Dermis blood vessel endothelial cell (primary cell): ENCODE data around the gene CACNA1A. TPM values are rescaled to one million over a fixed set of nuclear protein-coding genes. Genes with fewer than 3 reads are reported as not detected.
"Not testable (repeated sequence)": the region's sequence is repeated elsewhere in the genome, so short reads cannot be mapped to it uniquely, and the experiment has no call there.

Experiments used
- DNase-seq: peaks from one replicate; pipeline ENCODE4 v3.0.0; 2010
- total RNA-seq: library from RNA; depleted of rRNA; stranded (reverse); fragments of >200 nt; gene quantifications from 2 replicates; pipeline ENCODE4 v1.2.3, GENCODE V29; 2014

Gene CACNA1A
- total RNA-seq: 0.14 and 0.17 TPM in 2 replicates

DNA sequence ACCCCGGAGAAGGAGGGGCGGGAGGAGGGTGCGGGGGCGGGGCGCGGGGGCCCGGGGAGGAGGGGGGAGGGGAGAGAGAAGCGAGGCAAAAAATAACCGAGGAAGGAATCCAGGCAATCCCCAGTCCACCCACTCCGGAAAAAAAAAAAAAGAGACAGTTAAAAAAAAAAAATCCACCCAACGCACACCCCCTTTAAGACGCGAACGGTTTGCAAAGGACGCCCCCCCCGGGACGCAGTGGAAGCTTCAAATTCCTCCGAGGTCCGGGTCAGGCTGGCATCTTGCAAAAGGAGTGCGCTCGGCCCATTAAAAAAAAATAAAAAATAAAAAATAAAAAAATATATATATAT lies at the start of gene CACNA1A:
CACNA1A (minus strand) TSS at position 9 of the 350 bp plus-strand sequence. CDS start 255 bp downstream, outside the sequence.
- no peak for DNase-seq

DNA sequence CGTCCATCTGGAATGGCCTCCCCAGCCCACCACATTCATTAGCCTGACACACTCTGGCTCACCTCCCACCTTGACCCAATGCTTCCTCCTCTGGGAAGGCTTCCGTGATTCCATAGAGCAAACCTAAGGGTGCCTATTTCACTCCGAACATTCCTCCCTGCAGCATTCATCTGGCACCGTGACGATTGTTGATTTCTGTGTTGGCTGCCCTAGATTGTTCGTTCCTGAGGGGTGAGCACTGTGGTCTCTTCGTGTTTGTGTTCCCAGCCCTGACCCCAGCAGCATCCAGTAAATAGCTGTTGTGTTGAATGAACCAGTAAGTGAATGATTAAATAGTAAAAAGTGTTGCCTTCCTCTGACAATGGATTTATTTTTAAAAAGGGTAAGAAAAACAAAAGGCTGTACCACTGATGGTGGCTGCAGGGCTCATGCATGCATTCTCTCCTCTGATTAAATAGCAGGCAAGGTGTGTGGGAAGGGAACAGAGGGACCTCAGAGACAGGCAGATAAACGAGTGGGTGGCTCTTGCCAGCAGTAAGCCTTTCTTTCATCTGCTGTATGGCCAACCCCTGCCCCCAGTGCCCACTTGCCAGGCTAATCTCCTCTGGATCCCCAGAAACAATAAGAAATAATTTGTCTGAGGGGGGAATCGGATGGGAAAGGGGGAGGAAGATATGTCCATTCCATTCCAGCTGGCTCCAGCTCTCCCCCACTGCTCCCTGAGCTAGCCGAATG lies 48.4 kb upstream of the CACNA1A start:
- DNase-seq: no peak

DNA sequence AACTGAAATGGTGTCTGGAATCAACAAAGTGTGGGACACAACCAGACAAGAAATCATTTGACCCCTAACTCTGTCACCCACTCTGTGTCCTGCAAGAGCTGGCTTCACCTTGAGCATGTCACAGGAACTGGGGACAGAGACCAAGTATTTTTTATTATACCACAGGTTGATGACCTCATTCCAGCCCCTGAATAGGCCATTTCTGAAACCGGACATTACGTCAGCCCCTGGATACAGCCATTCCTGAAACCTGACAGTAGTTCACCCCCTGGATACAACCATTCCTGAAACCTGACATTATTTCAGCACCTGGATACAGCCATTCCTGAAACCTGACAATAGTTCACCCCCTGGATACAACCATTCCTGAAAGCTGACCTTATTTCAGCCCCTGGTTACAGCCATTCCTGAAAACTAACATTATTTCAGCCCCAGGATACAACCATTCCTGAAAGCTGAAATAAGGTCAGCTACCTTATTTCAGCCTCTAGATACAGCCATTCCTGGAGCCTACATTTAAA lies 47.7 kb upstream of the CACNA1A start:
- no peak for DNase-seq

DNA sequence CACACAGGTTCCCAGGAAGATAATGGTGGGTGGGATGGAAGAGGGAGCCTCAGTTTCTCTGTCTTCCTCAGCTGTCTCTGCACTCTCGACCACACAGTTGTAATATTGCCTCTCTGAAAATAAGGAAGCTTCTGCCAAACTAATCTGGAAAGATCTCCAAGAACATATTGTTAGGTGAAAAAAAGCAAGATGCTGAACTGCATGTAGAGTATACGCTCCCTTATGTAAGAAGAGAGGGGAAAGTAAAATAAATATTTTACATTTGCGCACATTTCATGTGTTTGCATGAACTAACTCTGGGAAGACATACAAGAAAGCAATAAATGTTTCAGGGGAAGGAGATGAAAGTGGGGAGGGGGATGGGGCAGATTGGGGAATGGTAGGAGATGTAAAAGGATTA lies 41.9 kb upstream of the CACNA1A start:
- DNase-seq: no peak

DNA sequence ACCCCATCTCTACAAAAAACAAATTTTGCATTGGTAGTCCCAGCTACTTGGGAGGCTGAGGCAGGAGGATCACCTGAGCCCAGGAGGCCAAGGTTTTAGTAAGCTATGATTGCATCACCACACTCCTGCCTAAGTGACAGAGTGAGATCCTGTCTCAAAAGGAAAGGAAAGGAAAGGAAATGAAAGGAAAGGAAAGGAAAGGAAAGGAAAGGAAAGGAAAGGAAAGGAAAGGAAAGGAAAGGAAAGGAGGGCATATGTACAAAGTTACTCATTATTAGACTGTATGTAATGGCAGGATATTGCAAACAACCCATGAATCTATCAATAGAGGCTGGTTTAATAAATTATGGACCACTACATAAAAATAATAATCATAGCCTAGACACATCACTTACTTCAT lies 40.8 kb upstream of the CACNA1A start:
- no peak for DNase-seq

DNA sequence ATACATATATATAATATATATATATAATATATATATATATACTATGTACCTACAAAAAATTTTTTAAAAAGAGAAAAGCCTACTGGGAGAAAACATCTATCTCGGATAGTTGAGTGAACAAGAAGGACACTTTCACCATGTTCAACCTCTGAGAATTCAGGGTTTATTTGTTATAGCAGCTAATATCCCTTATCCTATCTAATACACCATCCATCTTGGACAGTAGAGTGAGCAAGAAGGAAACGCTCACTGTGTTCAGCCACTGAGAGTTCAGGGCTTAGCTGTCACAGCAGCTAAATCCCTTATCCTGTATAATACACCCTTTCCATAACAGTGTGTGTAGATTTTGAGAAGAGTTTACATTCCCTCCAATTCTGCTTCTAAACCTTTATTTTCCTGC lies 38.1 kb upstream of the CACNA1A start:
- DNase-seq: no peak

DNA sequence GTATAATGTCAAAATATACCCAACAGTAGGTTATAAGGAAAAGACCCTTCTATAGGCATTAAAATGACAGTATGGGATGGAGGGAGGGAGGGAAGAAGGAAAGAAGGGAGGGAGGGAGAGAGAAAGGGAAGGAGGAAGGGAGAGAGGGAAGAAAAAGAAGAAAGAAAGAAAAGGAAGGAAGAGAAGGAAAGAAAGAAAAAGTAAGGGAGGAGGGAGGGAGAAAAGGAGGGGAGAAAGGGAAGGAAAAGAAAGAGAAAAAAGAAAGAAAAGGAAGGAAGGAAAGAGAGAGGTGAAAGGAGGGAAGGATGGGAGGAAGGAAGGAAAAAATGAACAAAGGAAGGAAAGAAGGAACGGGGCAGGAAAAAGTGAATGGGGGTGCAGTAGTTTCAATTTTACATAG lies 35.3 kb upstream of the CACNA1A start:
- no peak for DNase-seq

DNA sequence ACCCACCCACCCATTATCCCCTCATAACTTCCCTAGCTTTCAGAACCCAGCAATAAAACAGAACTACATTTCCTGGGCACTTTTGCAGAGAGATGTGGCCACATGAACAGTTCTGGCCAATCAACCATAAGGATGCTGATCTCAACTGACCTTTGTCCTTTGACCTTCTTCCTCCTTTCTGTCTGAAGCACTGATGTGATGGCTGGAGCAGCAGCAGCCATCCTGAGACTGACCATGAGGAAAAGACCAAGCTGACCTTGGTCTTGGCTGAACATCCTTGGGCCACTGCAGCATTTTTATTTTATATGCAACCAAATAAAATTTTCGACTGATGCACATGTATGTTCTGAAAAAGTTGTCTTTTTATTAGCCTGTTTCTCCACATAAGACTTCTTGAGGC lies 33.1 kb upstream of the CACNA1A start:
- DNase-seq: no peak

DNA sequence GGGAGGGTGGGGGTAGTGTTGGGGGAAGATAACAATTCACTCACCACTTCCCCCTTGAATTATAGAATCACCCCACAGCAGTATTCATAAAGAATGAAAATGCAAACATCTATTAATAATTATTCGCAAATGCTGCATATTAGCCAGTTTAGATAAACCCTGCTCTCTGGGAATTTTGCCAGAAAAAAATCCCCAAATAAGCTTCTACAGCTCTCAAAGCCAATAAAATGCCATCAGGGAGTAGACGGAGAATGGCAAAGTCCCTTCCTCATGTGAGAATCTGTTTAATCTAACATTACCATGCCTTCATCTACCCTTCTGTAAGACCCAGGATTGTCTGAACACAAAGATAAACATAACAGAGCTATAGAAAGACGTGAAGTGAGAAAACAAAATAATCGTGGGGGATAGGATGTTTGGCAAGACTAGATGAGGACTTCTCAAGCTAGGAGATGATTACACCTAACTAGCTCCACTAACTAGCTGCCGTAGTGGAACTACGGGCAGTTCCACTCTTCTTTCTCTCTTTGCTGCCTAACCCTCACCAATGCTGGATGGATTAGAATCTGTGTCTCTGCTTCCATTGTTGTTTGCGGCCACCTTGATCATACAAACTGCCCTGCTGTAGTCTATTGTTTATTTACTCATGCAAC lies 32.4 kb upstream of the CACNA1A start:
- no peak for DNase-seq

DNA sequence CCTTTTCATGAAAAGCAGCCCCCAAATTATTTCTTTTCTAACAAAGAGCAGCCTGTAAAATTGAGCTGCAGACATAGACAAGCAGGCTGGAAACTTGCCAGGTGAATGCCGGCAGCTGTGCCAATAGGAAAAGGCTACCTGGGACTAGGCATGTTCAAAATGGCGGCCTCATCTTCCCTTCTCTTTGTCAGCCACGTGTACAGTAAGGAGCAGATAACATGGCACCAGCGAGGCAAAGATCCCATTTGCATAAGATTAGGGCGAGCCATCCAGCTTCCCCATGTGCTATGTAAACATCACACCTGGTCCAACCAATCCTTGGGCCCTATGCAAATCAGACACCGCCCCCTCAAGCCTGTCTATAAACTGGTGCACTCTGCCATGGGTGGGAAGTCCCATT lies 31.2 kb upstream of the CACNA1A start:
- no peak for DNase-seq

DNA sequence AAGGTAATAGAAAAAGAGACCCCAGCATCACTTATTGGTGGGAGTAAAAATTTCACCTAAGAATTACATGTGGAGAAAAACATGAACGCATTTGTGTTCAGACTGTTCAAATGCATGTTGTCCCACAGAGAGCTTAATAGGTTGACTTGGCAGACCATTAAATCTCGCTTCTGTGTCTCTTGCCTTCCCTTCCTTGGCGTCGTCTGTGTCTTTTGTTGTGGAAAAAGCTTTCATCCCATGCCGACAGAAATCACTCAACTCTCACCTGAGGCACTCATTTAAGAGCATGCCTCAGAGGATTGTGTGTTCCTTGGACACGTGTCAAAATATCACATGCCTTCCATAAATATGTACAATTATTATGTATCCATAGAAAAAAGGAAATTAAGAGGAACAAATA lies 24.4 kb upstream of the CACNA1A start:
- DNase-seq: no peak

DNA sequence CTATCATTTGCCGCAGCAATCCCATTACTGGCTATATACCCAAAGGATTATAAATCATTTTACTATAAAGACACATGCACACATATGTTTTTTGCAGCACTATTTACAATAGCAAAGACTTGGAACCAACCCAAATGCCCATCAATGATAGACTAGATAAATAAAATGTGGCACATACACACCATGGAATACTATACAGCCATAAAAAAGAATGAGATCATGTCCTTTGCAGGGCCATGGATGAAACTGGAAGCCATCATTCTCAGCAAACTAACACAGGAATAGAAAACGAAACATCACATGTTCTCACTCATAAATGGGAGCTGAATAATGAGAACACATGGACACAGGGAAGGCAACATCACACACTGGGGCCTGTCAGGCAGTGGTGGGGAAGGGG lies 23.4 kb upstream of the CACNA1A start:
- not testable (repeated sequence) for DNase-seq

DNA sequence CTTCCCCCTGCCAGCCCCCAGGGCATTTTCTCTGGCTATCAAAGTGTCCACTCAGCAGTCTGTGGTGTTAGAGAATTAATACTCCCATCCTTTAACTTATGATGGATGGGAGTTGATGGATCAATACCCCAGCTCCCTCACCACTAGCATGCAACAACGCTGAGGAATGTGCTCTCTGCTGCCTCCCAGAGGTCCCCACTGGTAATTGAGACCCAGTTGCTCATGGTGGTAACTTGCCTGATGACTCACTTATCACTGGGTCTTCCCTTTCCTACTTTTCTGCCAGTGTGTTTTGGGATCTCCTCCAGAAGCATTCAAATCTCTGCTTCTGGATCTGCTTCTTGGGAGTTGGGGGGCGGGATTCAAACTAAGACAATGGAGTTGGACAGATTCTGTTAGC lies 20.3 kb upstream of the CACNA1A start:
- DNase-seq: peak; percentile 27

DNA sequence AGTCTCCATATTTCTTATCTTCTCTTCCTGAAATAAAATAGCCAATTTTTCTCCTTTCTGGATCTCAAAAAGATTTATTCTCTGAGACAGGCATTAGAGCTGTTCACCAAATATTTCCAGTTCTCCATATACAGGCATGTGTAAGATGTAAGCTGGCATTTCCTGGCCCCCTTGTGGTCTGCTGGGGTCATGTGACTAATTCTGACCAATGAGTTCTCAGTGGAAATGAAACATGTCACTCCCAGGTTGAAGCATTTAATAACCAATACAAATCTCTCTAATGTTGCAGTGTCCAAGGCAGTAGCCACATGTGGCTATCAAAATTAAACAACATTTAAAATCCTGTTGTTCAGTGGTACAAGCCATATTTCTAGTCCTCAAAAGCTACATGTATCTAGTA lies 14.8 kb upstream of the CACNA1A start:
- no peak for DNase-seq

DNA sequence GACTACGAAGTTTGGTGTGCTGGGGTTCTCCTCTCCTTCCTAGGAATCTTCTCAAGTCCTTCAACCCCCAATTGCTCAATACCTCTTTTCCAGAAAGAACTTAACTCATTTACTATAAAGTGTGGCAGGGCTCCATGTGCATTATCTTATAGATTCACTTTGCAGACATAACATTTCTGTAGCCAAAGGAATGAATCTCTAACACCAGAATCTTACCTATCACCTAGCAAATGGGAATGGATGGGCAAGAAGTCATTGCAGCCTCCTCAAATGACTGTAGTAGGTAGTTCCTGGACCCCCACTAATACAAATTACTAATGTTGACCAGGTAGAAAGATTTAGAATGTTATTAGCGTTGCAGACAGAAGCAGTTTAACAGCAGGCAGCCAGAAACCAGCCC lies 5.7 kb upstream of the CACNA1A start:
- no peak for DNase-seq

DNA sequence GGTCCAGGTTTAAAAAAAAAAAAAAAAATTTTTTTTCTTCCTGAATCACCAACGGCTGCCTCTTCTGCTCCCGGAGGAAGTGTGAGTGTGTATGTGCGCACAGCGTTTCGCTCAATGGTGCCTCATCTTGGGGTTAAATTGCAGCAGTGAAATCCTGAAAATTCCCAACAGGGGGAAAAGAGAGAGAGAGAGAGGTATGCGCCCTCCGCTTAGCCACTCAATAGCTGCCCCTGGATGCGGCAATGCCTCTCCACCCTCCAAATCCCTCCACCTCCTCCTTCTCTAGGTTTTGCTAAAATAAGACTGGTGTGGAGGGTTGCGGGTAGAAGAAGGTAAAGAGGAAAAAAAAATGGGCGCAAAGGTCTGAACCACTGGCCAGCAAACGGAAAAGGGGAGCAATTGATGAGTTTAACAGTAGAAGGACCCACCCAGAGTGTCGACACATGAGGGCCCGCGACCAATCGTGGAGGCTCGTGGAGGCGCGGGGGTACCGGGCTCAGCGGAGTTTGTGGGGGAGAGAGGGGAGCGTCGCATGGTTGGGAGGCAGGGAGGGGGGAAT lies 853 bp upstream of the CACNA1A start:
- no peak for DNase-seq

DNA sequence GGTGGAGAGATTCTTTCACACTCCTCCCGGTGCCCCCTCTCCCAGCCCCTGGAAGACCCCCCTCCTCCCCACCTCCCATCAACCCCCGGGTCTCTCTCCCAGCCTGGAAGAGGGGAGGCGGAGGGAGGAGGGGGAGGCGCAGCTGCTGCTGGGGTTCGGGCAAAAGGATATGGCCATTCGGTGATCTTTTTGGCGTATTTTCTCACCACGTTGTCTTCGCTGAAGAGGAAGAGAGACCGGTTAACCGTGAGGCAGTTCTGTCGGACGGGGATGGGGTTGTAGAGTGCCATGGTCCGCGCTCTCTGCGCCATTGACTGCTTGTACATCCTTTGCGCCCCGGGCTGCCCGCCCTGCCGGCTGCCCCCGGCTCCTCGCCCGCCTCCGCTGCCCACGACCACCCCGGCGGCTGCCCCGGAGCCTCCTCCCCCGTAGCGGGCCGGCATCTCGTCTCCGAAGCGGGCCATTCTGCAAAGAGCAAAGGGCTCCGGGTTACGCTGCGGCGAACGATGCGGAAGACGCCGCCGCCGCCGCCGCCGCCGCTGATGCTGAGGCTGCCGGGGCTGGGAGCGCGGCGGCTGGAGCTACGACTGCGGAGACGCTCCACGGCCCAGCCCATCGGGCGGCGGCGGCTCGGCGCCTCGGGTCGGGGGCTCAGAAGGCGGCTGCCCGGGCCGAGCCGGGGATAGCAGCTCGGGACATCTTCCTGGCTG lies 363 bp downstream of the CACNA1A start:
- peak; percentile 3 for DNase-seq

DNA sequence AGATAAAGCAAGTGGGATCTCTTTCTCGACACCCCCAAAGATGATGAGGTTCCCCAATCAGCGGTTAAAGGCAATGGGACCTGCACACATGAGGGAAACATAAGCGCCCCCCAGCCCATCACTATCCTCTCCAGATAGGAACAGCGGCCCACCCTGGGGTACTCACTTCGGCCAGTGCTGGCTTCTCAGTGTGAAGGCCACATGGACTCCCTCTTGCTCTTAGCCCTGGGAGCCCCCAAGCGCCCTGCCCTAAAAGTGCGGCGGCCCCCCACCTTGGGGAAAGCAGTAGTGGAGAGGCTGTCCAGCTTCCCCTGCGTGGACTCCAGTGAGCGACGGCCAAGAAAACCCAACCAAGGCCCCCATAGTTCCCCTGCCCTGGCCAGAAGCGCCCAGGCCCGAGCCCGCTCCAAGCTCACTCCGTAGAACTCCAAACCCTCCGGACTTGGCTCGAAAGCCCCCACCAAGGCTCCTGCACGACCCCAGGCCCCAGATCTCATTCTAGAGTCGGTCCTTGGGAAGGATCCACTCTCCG lies 1.0 kb downstream of the CACNA1A start:
- no peak for DNase-seq

DNA sequence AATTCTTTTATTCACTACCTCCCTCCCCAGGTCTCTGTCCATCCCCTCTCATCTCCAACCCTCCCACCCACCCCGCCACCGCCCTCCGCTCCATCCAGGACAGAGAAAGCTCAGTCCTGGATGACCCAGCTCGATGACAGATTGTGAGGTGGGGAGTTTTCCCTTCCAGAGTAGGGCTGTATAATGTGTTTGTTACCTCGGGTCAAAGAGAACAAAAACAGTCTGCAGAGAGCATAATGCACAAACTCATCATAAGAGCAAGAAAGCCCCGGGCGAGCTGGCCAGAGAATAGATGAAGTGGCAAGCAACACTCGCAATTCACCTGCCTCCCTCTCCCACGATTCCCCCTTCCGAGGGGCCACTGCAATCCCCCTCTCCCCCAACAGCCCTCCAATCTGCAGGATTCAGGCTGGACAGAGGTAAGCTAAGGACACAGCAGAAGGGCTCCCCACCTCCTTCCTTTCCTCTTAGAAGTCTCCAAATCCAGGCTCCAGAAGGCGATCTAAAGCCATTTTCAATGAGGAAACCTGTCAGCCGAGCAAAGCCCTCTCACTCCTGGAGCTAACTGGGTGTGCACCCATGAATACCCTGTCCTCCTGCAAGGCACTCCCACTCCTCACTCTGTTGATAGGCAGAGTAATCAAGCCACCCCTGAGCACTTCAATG lies 2.6 kb downstream of the CACNA1A start:
- DNase-seq: no peak

DNA sequence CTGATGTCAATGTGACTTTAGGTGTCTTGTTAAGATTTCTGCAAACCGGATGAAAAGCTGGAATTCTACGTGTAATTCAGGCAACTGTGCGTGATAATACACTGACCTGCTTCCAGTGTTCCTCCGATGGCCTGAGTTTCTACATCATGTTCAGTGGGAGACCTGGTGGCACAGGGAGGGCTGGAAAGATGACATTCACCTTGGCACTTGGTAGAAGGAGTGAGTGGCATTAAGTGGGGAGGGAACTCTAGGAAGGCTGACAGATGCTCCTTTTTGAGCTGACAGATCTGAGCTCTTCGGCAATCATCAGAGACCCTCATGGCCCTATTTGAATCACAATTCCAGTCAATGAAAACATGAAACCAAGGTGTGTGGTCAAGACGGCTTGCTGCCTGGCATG lies 4.0 kb downstream of the CACNA1A start:
- no peak for DNase-seq

DNA sequence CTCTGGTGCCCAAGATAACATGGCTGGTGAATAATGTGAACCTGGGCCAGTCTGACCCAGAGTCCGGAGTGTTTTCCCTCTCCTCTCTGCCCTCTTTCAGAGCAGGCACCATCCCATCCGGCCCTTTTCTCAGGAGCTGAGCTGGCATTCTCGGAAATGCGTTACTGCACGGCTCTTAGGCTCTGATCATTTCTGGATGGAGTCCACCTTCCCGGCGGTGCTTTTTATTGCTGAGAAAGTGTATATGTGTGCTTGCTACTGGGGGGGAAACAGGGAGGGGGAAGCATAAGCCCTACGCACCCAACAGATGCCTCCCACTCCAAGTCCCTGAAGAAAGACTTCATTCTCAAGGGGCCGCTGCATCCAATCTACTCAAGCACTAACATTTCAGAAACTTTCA lies 6.6 kb downstream of the CACNA1A start:
- no peak for DNase-seq

DNA sequence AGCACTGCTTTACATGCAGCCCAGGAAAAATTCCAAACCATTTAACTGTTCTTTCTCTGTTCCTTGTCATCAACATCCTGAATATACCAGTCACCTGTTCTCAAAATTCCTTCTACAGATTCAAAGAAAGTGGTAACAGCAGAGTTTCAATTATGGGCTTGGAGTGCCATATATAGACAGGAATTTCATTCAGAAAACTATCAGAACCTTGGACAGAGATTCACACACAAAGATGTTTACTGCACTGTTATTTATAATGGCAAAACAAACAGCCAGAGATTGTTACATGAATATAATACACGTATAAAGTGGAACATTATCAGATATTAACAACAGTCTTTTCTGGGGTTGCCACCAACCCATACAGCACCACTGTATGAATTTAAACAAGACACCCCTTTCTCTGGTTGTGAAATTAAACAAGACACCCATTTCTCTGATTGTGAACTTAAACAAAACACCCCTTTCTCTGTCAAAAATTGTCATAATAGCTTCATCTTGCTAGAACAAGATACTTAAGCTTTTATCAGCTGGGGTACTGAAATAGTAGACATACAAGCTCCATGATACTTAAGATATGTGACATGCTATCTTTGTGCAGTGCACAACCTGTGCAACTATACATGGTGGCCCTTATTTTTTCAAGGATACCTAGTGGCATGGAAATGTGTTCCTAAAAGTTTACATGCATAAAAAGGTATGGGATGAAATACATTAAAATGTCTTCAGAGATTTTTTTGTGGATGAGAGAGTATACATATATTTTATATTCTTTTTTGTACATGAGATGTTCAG lies 12.6 kb downstream of the CACNA1A start:
- peak; percentile 5 for DNase-seq
